ENCODE data around the gene SLC2A2.

Gene SLC2A2

GRCh38 chr3:171058873-171059603, 32.5 kb upstream of the SLC2A2 start:
- no peak overlapping the region for H2AFZ ChIP-seq (ENCODE audit: insufficient read depth, low read length, poor library complexity)
- H2BK12ac ChIP-seq (ENCODE audit: low read length): no peak overlapping the region
- no peaks in the 10 kb centered on the region for H3K4me1 ChIP-seq (ENCODE audit: control insufficient read depth in 1 of 2, insufficient read depth in 2 of 2, low read length in 2 of 2)
- no peaks in the 10 kb centered on the region for H3K9me3 ChIP-seq (ENCODE audit: insufficient read depth, low read depth, low read length)
- H3K79me1 ChIP-seq (ENCODE audit: low read length): no peaks in the 10 kb centered on the region
- H3K23ac ChIP-seq (ENCODE audit: low read length): no peak overlapping the region
- no peak overlapping the region for H4K91ac ChIP-seq (ENCODE audit: low read depth, low read length)
- no peak overlapping the region for H3K4ac ChIP-seq (ENCODE audit: low read depth, low read length)
- no peak overlapping the region for H3K4me2 ChIP-seq (ENCODE audit: low read length)
- no peak overlapping the region for H2BK5ac ChIP-seq (ENCODE audit: low read depth, low read length, poor library complexity)
- no peaks in the 10 kb centered on the region for H3K79me2 ChIP-seq (ENCODE audit: control insufficient read depth, insufficient read depth, low read length, poor library complexity)
- no peak overlapping the region for H2AK5ac ChIP-seq (ENCODE audit: low read length)
- H3K27me3 ChIP-seq (ENCODE audit: insufficient read depth, low read length): no peaks in the 10 kb centered on the region
- no peak for DNase-seq
- no peak overlapping the region for H3K4me3 ChIP-seq (ENCODE audit: low read depth, low read length)
- no peak overlapping the region for H4K12ac ChIP-seq (ENCODE audit: low read depth, low read length)
- no peak overlapping the region for H3K18ac ChIP-seq (ENCODE audit: low read length)
- no peak overlapping the region for H2BK120ac ChIP-seq (ENCODE audit: insufficient read depth, low read length, poor library complexity)
- H3K27ac ChIP-seq (ENCODE audit: low read depth, low read length): no peak overlapping the region
- H4K8ac ChIP-seq (ENCODE audit: low read depth, low read length): no peak overlapping the region
- H3K36me3 ChIP-seq (ENCODE audit: control insufficient read depth in 1 of 2, insufficient read depth in 2 of 2, low read length in 2 of 2): no peaks in the 10 kb centered on the region
- no peak overlapping the region for H3K14ac ChIP-seq (ENCODE audit: low read length)
- H3K9ac ChIP-seq (ENCODE audit: low read length): no peak overlapping the region

DNA sequence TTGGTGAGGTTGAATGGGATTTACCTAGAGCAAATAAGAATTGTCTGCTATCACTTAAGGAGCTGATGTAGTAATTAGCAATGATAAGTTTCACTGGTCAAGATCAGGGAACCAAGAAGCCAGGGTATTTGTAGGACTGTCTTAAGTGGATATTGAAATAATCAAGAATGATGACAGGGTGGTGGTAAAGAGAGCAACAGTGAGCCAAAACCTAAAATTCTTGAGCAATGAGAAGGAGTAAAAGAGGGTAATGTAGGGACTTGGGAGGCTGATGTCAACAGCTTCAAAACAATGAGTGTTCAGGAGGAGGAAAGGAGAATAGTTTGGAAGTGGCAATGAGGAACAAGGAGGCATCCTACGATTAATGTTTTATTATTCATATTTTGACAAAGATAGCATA, 31.5 kb upstream of the SLC2A2 start:
- H3K4ac ChIP-seq (ENCODE audit: low read depth, low read length): no peak overlapping the region
- no peak overlapping the region for H4K8ac ChIP-seq (ENCODE audit: low read depth, low read length)
- no peak overlapping the region for H3K27ac ChIP-seq (ENCODE audit: low read depth, low read length)
- no peak overlapping the region for H4K12ac ChIP-seq (ENCODE audit: low read depth, low read length)
- no peaks in the 10 kb centered on the region for H3K79me1 ChIP-seq (ENCODE audit: low read length)
- H2BK12ac ChIP-seq (ENCODE audit: low read length): no peak overlapping the region
- H3K9me3 ChIP-seq (ENCODE audit: insufficient read depth, low read depth, low read length): no peaks in the 10 kb centered on the region
- H2AK5ac ChIP-seq (ENCODE audit: low read length): no peak overlapping the region
- H3K18ac ChIP-seq (ENCODE audit: low read length): no peak overlapping the region
- H2BK120ac ChIP-seq (ENCODE audit: insufficient read depth, low read length, poor library complexity): no peak overlapping the region
- no peak overlapping the region for H2BK5ac ChIP-seq (ENCODE audit: low read depth, low read length, poor library complexity)
- H3K23ac ChIP-seq (ENCODE audit: low read length): no peak overlapping the region
- no peaks in the 10 kb centered on the region for H3K79me2 ChIP-seq (ENCODE audit: control insufficient read depth, insufficient read depth, low read length, poor library complexity)
- no peak overlapping the region for H3K4me3 ChIP-seq (ENCODE audit: low read depth, low read length)
- no peak overlapping the region for H3K14ac ChIP-seq (ENCODE audit: low read length)
- H3K36me3 ChIP-seq (ENCODE audit: control insufficient read depth in 1 of 2, insufficient read depth in 2 of 2, low read length in 2 of 2): no peaks in the 10 kb centered on the region
- DNase-seq: no peak
- no peak overlapping the region for H3K4me2 ChIP-seq (ENCODE audit: low read length)
- H4K91ac ChIP-seq (ENCODE audit: low read depth, low read length): no peak overlapping the region
- no CpG with 5 or more reads among the region's 1 CpG for WGBS (ENCODE audit: extremely low coverage, insufficient coverage, insufficient read length)
- H3K4me1 ChIP-seq (ENCODE audit: control insufficient read depth in 1 of 2, insufficient read depth in 2 of 2, low read length in 2 of 2): no peaks in the 10 kb centered on the region
- no peaks in the 10 kb centered on the region for H3K27me3 ChIP-seq (ENCODE audit: insufficient read depth, low read length)
- H3K9ac ChIP-seq (ENCODE audit: low read length): no peak overlapping the region
- no peak overlapping the region for H2AFZ ChIP-seq (ENCODE audit: insufficient read depth, low read length, poor library complexity)

GRCh38 chr3:171057072-171057471, 30.6 kb upstream of the SLC2A2 start:
- Histone ChIP-seq H3K4me1 (ENCODE audit: control insufficient read depth in 1 of 2, insufficient read depth in 2 of 2, low read length in 2 of 2) (no peaks in the 10 kb centered on the region), H2AFZ (ENCODE audit: insufficient read depth, low read length, poor library complexity) (no peak overlapping the region), H3K18ac (ENCODE audit: low read length) (no peak overlapping the region), H3K36me3 (ENCODE audit: control insufficient read depth in 1 of 2, insufficient read depth in 2 of 2, low read length in 2 of 2) (no peaks in the 10 kb centered on the region), H4K8ac (ENCODE audit: low read depth, low read length) (no peak overlapping the region), H3K4ac (ENCODE audit: low read depth, low read length) (no peak overlapping the region), H2BK5ac (ENCODE audit: low read depth, low read length, poor library complexity) (no peak overlapping the region), H3K27ac (ENCODE audit: low read depth, low read length) (no peak overlapping the region), H3K14ac (ENCODE audit: low read length) (no peak overlapping the region), H3K79me1 (ENCODE audit: low read length) (no peaks in the 10 kb centered on the region), H2AK5ac (ENCODE audit: low read length) (no peak overlapping the region), H4K12ac (ENCODE audit: low read depth, low read length) (no peak overlapping the region), H4K91ac (ENCODE audit: low read depth, low read length) (no peak overlapping the region), H3K4me2 (ENCODE audit: low read length) (no peak overlapping the region), H3K4me3 (ENCODE audit: low read depth, low read length) (no peak overlapping the region), H2BK12ac (ENCODE audit: low read length) (no peak overlapping the region), H3K23ac (ENCODE audit: low read length) (no peak overlapping the region), H3K79me2 (ENCODE audit: control insufficient read depth, insufficient read depth, low read length, poor library complexity) (no peaks in the 10 kb centered on the region), H3K9me3 (ENCODE audit: insufficient read depth, low read depth, low read length) (no peaks in the 10 kb centered on the region), H3K27me3 (ENCODE audit: insufficient read depth, low read length) (no peaks in the 10 kb centered on the region), H3K9ac (ENCODE audit: low read length) (no peak overlapping the region), H2BK120ac (ENCODE audit: insufficient read depth, low read length, poor library complexity) (no peak overlapping the region)
- WGBS (ENCODE audit: extremely low coverage, insufficient coverage, insufficient read length): no CpG with 5 or more reads among the region's 1 CpG
- no peak for DNase-seq

GRCh38 chr3:171056528-171056927, 30.0 kb upstream of the SLC2A2 start:
- Histone ChIP-seq H2AFZ (ENCODE audit: insufficient read depth, low read length, poor library complexity) (no peak overlapping the region), H4K8ac (ENCODE audit: low read depth, low read length) (no peak overlapping the region), H4K12ac (ENCODE audit: low read depth, low read length) (no peak overlapping the region), H2BK5ac (ENCODE audit: low read depth, low read length, poor library complexity) (no peak overlapping the region), H3K9ac (ENCODE audit: low read length) (no peak overlapping the region), H4K91ac (ENCODE audit: low read depth, low read length) (no peak overlapping the region), H3K4ac (ENCODE audit: low read depth, low read length) (no peak overlapping the region), H3K9me3 (ENCODE audit: insufficient read depth, low read depth, low read length) (no peaks in the 10 kb centered on the region), H3K79me2 (ENCODE audit: control insufficient read depth, insufficient read depth, low read length, poor library complexity) (no peaks in the 10 kb centered on the region), H3K18ac (ENCODE audit: low read length) (no peak overlapping the region), H2BK12ac (ENCODE audit: low read length) (no peak overlapping the region), H3K23ac (ENCODE audit: low read length) (no peak overlapping the region), H3K4me2 (ENCODE audit: low read length) (no peak overlapping the region), H3K4me1 (ENCODE audit: control insufficient read depth in 1 of 2, insufficient read depth in 2 of 2, low read length in 2 of 2) (no peaks in the 10 kb centered on the region), H2BK120ac (ENCODE audit: insufficient read depth, low read length, poor library complexity) (no peak overlapping the region), H2AK5ac (ENCODE audit: low read length) (no peak overlapping the region), H3K4me3 (ENCODE audit: low read depth, low read length) (no peak overlapping the region), H3K27ac (ENCODE audit: low read depth, low read length) (no peak overlapping the region), H3K79me1 (ENCODE audit: low read length) (no peaks in the 10 kb centered on the region), H3K36me3 (ENCODE audit: control insufficient read depth in 1 of 2, insufficient read depth in 2 of 2, low read length in 2 of 2) (no peaks in the 10 kb centered on the region), H3K14ac (ENCODE audit: low read length) (no peak overlapping the region), H3K27me3 (ENCODE audit: insufficient read depth, low read length) (no peaks in the 10 kb centered on the region)
- no CpG with 5 or more reads among the region's 5 CpGs for WGBS (ENCODE audit: extremely low coverage, insufficient coverage, insufficient read length)
- DNase-seq: no peak

Data from trophoblast cell (in vitro differentiated cells and primary cell).